Hepatocyte (in vitro differentiated cells): ENCODE measurements around the gene ZNF17. TPM values are rescaled to one million over a fixed set of nuclear protein-coding genes. Genes with fewer than 3 reads are reported as not detected.
A peak's percentile ranks its signal among the peaks of the same experiment; 100 is the strongest.

Experiments used
- DNase-seq: peaks from one replicate; pipeline ENCODE4 v3.0.0-alpha.2; 2016; ENCODE audit warnings: low spot score
- H2AFZ ChIP-seq: fragments of 200-600 bp; sonication (generic); 2 replicates; pipeline ENCODE4 v1.6.0; 2016; ENCODE audit warnings: antibody characterized with exemption, mild to moderate bottlenecking
- H3K27ac ChIP-seq: fragments of 200-600 bp; sonication (generic); 2 replicates; pipeline ENCODE4 v1.5.1; 2016; ENCODE audit warnings: mild to moderate bottlenecking
- H3K27me3 ChIP-seq: fragments of 200-600 bp; sonication (generic); 2 replicates; pipeline ENCODE4 v1.6.1; 2016
- H3K36me3 ChIP-seq: fragments of 200-600 bp; sonication (generic); replicated peaks from 2 replicates; pipeline ENCODE4 v1.5.1; 2016; ENCODE audit warnings: low read depth; ENCODE audit not compliant: insufficient read depth
- H3K4me1 ChIP-seq: fragments of 200-600 bp; sonication (generic); 2 replicates; pipeline ENCODE4 v1.5.1; 2016; ENCODE audit warnings: mild to moderate bottlenecking, moderate library complexity; ENCODE audit not compliant: insufficient read depth
- H3K4me2 ChIP-seq: fragments of 200-600 bp; sonication (generic); 2 replicates; pipeline ENCODE4 v1.6.0; 2016
- H3K4me3 ChIP-seq: fragments of 200-600 bp; sonication (generic); 2 replicates; pipeline ENCODE4 v1.5.1; 2016; ENCODE audit warnings: mild to moderate bottlenecking
- H3K79me2 ChIP-seq: fragments of 200-600 bp; sonication (generic); 2 replicates; pipeline ENCODE4 v1.6.0; 2017; ENCODE audit warnings: mild to moderate bottlenecking
- H3K9me2 ChIP-seq: fragments of 200-600 bp; sonication (generic); replicated peaks from 2 replicates; pipeline ENCODE4 v1.6.0; 2017; ENCODE audit warnings: mild to moderate bottlenecking; ENCODE audit not compliant: insufficient read depth
- H3K9me3 ChIP-seq: fragments of 200-600 bp; sonication (generic); 2 replicates; pipeline ENCODE4 v1.5.1; 2016; ENCODE audit warnings: low read depth, mild to moderate bottlenecking
- H4K20me1 ChIP-seq: fragments of 200-600 bp; sonication (generic); 2 replicates; pipeline ENCODE4 v1.6.0; 2016; ENCODE audit warnings: mild to moderate bottlenecking; ENCODE audit not compliant: insufficient read depth, poor library complexity, severe bottlenecking
- EZH2 ChIP-seq: fragments of 200-600 bp; sonication (generic); IDR thresholded peaks from 2 replicates; pipeline ENCODE4 v1.6.1; 2016; ENCODE audit warnings: antibody characterized with exemption, mild to moderate bottlenecking, borderline replicate concordance
- EZH2phosphoT487 ChIP-seq: fragments of 200-600 bp; sonication (generic); IDR thresholded peaks from one replicate; pipeline ENCODE4 v1.6.1; 2018; ENCODE audit warnings: antibody characterized with exemption, mild to moderate bottlenecking, low read depth, moderate library complexity; ENCODE audit not compliant: unreplicated experiment, severe bottlenecking
- WGBS: methylation state at CpG from one replicate; pipeline ENCODE4 v1.1.6; 2016; ENCODE audit warnings: low lambda C conversion rate; ENCODE audit errors: missing lambda C conversion rate; 5-methylcytosine and 5-hydroxymethylcytosine counted together
- polyA plus RNA-seq: library from polyadenylated mRNA; unstranded; fragments of >200 nt; fragmentation: Nextera tagmentation; extraction: Ambion mirVana; gene quantifications from 2 replicates; pipeline ENCODE4 v1.2.1, GENCODE V29; 2016
- total RNA-seq: library from RNA; depleted of rRNA; stranded (reverse); fragments of >200 nt; gene quantifications from 2 replicates; pipeline ENCODE4 v1.2.3, GENCODE V29; 2014
- TF ChIP-seq, protein P1 (sequence below): fragments of 200-600 bp; sonication (generic); IDR thresholded peaks from 2 replicates; pipeline ENCODE4 v1.5.1; 2016; ENCODE audit warnings: antibody characterized with exemption, mild to moderate bottlenecking; ENCODE audit not compliant: poor library complexity

ZNF17 gene
- total and polyA plus RNA-seq, 2 experiments from 2014 or later = 2.3 to 7.2 TPM

DNA sequence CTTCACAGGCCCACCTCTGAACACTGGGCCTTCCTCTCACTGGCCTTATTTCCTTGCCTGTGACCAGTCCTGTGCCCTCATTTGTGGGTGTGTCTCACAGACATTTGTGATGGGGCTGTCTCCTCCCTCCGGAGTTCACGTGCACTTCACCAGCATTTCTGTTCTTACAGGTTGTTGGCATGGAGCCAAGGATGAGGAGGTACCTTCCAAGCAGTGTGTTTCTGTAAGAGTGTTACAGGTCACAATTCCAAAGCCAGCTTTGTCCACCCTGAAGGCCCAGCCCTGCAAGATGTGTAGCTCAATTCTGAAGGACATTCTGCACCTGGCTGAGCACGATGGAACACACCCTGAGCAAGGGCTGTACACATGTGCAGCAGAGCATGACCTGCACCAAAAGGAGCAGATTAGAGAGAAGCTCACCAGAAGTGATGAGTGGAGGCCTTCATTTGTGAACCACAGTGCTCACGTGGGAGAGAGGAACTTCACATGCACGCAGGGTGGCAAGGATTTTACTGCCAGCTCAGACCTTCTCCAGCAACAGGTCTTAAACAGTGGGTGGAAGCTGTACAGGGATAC, 32.2 kb downstream of the ZNF17 start:
- no peak for DNase-seq
- Histone ChIP-seq H3K4me2 (no peak overlapping the region), H3K4me3 (no peak overlapping the region), H3K79me2 (peaks cover 36% of the 10 kb centered on the region), H3K4me1 (no peaks in the 10 kb centered on the region), H3K9me2 (no peaks in the 10 kb centered on the region), H3K27me3 (no peaks in the 10 kb centered on the region), H3K9me3 (no peaks in the 10 kb centered on the region), H2AFZ (no peak overlapping the region), H3K27ac (no peak overlapping the region), H4K20me1 (no peaks in the 10 kb centered on the region), H3K36me3 (peaks cover 6% of the 10 kb centered on the region)
- 76% methylated on average over 5 of the region's 5 CpGs for WGBS
- TF ChIP-seq EZH2phosphoT487 (no peak), EZH2 (no peak)
- TF ChIP-seq, protein P1, sequence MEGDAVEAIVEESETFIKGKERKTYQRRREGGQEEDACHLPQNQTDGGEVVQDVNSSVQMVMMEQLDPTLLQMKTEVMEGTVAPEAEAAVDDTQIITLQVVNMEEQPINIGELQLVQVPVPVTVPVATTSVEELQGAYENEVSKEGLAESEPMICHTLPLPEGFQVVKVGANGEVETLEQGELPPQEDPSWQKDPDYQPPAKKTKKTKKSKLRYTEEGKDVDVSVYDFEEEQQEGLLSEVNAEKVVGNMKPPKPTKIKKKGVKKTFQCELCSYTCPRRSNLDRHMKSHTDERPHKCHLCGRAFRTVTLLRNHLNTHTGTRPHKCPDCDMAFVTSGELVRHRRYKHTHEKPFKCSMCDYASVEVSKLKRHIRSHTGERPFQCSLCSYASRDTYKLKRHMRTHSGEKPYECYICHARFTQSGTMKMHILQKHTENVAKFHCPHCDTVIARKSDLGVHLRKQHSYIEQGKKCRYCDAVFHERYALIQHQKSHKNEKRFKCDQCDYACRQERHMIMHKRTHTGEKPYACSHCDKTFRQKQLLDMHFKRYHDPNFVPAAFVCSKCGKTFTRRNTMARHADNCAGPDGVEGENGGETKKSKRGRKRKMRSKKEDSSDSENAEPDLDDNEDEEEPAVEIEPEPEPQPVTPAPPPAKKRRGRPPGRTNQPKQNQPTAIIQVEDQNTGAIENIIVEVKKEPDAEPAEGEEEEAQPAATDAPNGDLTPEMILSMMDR = no peak

DNA sequence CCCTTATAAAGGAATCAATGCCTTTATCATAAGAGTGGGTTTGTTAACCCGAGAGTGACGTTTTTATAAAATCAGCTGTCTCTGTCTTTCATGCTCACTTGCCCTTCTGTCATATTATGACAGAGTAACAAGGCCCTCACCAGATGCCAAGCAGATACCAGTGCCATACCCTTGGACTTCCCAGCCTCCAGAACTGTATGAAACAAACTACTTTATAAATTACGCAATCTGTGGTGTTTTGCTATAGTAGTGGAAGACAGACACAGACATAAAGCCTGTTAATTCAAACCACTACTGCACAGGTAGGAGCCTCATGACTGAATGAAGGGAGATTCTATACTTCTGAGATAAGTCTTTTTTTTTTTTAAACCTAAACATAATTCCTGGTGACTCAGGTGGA, 41.3 kb downstream of the ZNF17 start:
- Histone ChIP-seq H3K36me3 (no peaks in the 10 kb centered on the region), H3K4me3 (no peak overlapping the region), H2AFZ (no peak overlapping the region), H3K9me2 (no peaks in the 10 kb centered on the region), H3K79me2 (no peaks in the 10 kb centered on the region), H3K27ac (no peak overlapping the region), H3K27me3 (no peaks in the 10 kb centered on the region), H3K4me2 (no peak overlapping the region), H4K20me1 (no peaks in the 10 kb centered on the region), H3K4me1 (no peaks in the 10 kb centered on the region), H3K9me3 (no peaks in the 10 kb centered on the region)
- TF ChIP-seq EZH2phosphoT487 (no peak), EZH2 (no peak)
- TF ChIP-seq, protein P1 = no peak
- DNase-seq = no peak
- 94% methylated on average over 3 of the region's 3 CpGs for WGBS

DNA sequence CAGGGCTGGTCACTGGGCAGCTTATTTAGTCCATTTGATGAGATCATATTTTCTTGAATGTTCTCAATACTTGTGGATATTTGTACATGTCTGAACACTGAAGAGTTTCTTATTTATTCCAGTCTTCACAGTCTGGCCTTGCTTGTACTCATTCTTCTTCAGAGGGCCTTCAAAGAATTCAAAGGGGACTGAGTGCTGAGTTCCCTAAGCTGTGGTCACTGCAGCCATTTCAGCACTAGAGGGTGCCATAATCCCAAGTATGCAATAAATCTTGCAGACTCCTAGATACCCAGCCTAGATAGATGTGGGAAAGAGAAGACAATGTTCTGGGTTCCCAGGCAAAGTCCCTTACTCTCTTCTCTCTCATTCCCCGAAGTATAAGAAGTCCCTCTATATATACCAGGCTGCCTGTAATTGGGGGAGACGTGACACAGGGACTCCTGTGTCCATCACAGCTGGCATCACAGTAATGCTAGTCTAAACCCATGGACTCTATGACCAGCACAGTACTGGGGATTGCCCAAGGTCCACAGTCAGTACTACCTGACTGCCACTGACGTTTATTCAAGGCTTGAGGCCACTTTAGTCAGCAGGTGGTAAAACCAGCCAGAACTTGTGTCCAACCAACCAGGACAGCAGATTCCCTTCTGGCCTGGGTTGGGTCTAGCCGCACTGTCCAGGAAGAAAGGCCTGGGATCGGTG, 54.9 kb downstream of the ZNF17 start:
- H4K20me1 ChIP-seq = no peaks in the 10 kb centered on the region
- WGBS = 96% methylated on average over 5 of the region's 5 CpGs
- no peaks in the 10 kb centered on the region for H3K27me3 ChIP-seq
- no peaks in the 10 kb centered on the region for H3K4me1 ChIP-seq
- H3K9me2 ChIP-seq = no peaks in the 10 kb centered on the region
- no peak overlapping the region for H3K27ac ChIP-seq
- H3K4me2 ChIP-seq = no peak overlapping the region
- no peak overlapping the region for H3K4me3 ChIP-seq
- peaks cover 26% of the 10 kb centered on the region for H3K79me2 ChIP-seq
- no peak for DNase-seq
- H2AFZ ChIP-seq = no peak overlapping the region
- TF ChIP-seq, protein P1 = peak; percentile 4
- no peak for TF ChIP-seq EZH2phosphoT487
- no peak for TF ChIP-seq EZH2
- H3K9me3 ChIP-seq = peaks cover 62% of the 10 kb centered on the region
- H3K36me3 ChIP-seq = peaks cover 5% of the 10 kb centered on the region
